Transverse colon (tissue), 4 donors: ENCODE data around the gene TNS1. TPM values are rescaled to one million over a fixed set of nuclear protein-coding genes. Genes with fewer than 3 reads are reported as not detected.

Source experiments
- DNase-seq: peaks from one replicate; pipeline ENCODE4 v3.0.0-alpha.2; 2019
- H3K27ac ChIP-seq, 4 donors: fragments of 200-600 bp; sonication (generic); 2 replicates each; pipeline ENCODE4 v1.5.1; 2016 to 2018; ENCODE audit warnings: inconsistent platforms in 4 of 4
- H3K27me3 ChIP-seq: fragments of 200-600 bp; sonication (generic); 2 replicates; pipeline ENCODE4 v1.5.1; 2017; ENCODE audit warnings: inconsistent platforms
- H3K36me3 ChIP-seq, 4 donors: fragments of 200-600 bp; sonication (generic); 2 replicates each; pipeline ENCODE4 v1.5.1; 2017 to 2019; ENCODE audit warnings: inconsistent platforms in 4 of 4
- H3K4me1 ChIP-seq, 4 donors: fragments of 200-600 bp; sonication (generic); 2 replicates each; pipeline ENCODE4 v1.5.1; 2017 to 2020; ENCODE audit warnings: inconsistent platforms in 4 of 4
- H3K4me3 ChIP-seq, 4 donors: fragments of 200-600 bp; sonication (generic); 1 replicate in 1 of 4; 2 replicates in 3 of 4; pipeline versions ENCODE4 v1.5.1 to v1.6.1; 2017 to 2019; ENCODE audit warnings: inconsistent platforms in 4 of 4
- H3K9me3 ChIP-seq, 2 donors: fragments of 200-600 bp; sonication (generic); 2 replicates each; pipeline ENCODE4 v1.5.1; 2017 to 2019; ENCODE audit warnings: inconsistent platforms in 2 of 2
- CTCF ChIP-seq, 5 experiments: fragments of 200-600 bp in 3 of 5; fragments of 450-650 bp in 2 of 5; sonication (generic) in 3 of 5; IDR thresholded peaks; 1 replicate in 2 of 5; 2 replicates in 3 of 5; pipeline ENCODE4 v1.5.1; 2016 to 2017; ENCODE audit warnings: antibody characterized with exemption in 5 of 5, inconsistent platforms in 3 of 5, mild to moderate bottlenecking in 2 of 5, moderate library complexity in 1 of 5
- EP300 ChIP-seq: sonication (generic); formaldehyde crosslinking; IDR thresholded peaks from one replicate; pipeline ENCODE4 v1.6.1; 2017; ENCODE audit warnings: antibody characterized with exemption, low read depth
- POLR2A ChIP-seq: fragments of 450-650 bp; IDR thresholded peaks from one replicate; pipeline ENCODE4 v1.6.1; 2016; ENCODE audit warnings: antibody characterized with exemption, mild to moderate bottlenecking, moderate library complexity
- POLR2AphosphoS5 ChIP-seq, 3 donors: sonication (generic); formaldehyde crosslinking; IDR thresholded peaks; one replicate each; pipeline ENCODE4 v1.6.1; 2016; ENCODE audit warnings: antibody characterized with exemption in 3 of 3
- WGBS, 2 donors: methylation state at CpG; one replicate each; pipeline ENCODE4 v1.1.5; 2018; ENCODE audit warnings: low coverage in 1 of 2; 5-methylcytosine and 5-hydroxymethylcytosine counted together
- in situ Hi-C, 4 donors: fragments of 200-750 bp; cut with MboI; loops; one replicate each; pipeline versions ENCODE4 v1.15.0 to v1.15.1; 2017; ENCODE audit warnings: low sequenced_read_pairs in 3 of 4, low pct_ligation_motif_present in 1 of 4, low pct_unique_long_range_greater_than_20kb in 1 of 4
- intact Hi-C: fragments of 100-400 bp; cut with DNase I; formaldehyde crosslinking; loops from one replicate; pipeline ENCODE4 v1.15.1; 2023; ENCODE audit warnings: low total_unique reads
- total RNA-seq, 4 donors: library from RNA; depleted of rRNA; stranded (reverse); fragments of >200 nt; gene quantifications; one replicate each; pipeline ENCODE4 v1.1.0, GENCODE V29; 2016

Gene TNS1
- total RNA-seq, 4 donors from 2014 or later = 101 to 487 (median 231) TPM

GRCh38 chr2:217755027-217755745 lies 247.6 kb downstream of the TNS1 start:
- DNase-seq = no peak
- Histone ChIP-seq H3K27me3 (peaks cover 4% of the 10 kb centered on the region), H3K9me3 (no peaks in the 10 kb centered on the region), H3K4me1 (peaks cover 0 to 19% (median 4%) of the 10 kb centered on the region in 4 donors), H3K27ac (no peak overlapping the region), H3K4me3 (no peak overlapping the region), H3K36me3 (no peaks in the 10 kb centered on the region)
- in situ Hi-C loops = no loop called here
- TF ChIP-seq EP300 (no peak), POLR2A (no peak), POLR2AphosphoS5 (IDR thresholded peaks at IDR 0.05) (no peak), CTCF (IDR thresholded peaks at IDR 0.05) (no peak)
- WGBS, 2 donors = 47 to 60% methylated on average over 4 to 5 of the region's 5 CpGs
- intact Hi-C loops = no loop called here

GRCh38 chr2:217753460-217754200 lies 249.2 kb downstream of the TNS1 start:
- WGBS, 2 donors = 74% methylated on average over 9 of the region's 9 CpGs; no CpG with 5 or more reads in 1 of the 2 donors
- TF ChIP-seq EP300 = no peak
- peak in 1 of 3 donors; percentile 15 for TF ChIP-seq POLR2AphosphoS5 (IDR thresholded peaks at IDR 0.05)
- Histone ChIP-seq H3K4me1 (peaks cover 0 to 19% (median 4%) of the 10 kb centered on the region in 4 donors), H3K4me3 (no peak overlapping the region), H3K9me3 (no peaks in the 10 kb centered on the region), H3K36me3 (no peaks in the 10 kb centered on the region), H3K27ac (peak overlapping the region in 3 of 4 donors; percentile 16 to 56 (median 33)), H3K27me3 (peaks cover 4% of the 10 kb centered on the region)
- DNase-seq = no peak
- intact Hi-C loops = no loop called here
- in situ Hi-C loops = no loop called here

DNA sequence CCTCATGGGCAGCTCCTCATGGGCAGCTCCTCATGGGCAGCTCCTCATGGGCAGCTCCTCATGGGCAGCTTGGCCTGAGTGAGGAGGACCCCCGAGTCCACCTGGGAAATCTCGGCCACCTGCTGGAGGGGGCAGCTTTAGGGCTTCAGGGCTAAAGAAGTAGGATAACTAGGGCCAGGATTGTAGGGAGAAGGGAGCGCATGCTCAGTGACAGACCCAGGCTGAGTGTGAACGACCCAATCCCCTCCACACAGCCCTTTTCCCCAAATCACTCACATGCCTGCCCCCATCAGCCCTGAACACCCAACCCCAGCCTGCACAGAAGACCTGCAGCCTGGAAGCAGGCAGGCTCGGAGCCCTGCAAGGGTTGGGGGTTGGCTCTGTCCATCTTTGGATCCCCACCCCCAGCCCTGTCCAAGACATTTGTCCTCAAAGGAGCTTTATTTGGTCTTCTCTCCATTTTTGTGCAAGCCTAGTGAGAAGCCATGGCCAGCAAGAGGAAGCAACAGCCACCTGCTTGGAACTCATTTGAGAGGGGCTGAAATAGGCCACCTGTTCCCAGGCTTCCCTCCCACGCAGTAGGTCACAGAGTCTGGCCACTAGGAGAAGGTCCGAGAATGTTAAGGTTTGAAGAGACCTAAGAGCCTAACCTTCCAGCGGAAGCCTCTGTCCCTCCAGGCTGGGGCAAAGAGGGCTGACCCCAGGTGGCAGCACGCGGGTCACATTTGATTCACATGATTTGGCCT lies 249.9 kb downstream of the TNS1 start:
- 84% methylated on average over 10 of the region's 10 CpGs; no CpG with 5 or more reads in 1 of the 2 donors for WGBS, 2 donors
- intact Hi-C loops = loop anchor here (1.0 kb wide), 1 partner anchor 45 kb away; no protein-coding TSS in a partner anchor
- TF ChIP-seq CTCF (IDR thresholded peaks at IDR 0.05) (no peak), EP300 (no peak), POLR2A (no peak), POLR2AphosphoS5 (IDR thresholded peaks at IDR 0.05) (no peak)
- Histone ChIP-seq H3K9me3 (no peaks in the 10 kb centered on the region), H3K4me3 (no peak overlapping the region), H3K4me1 (peaks cover 0 to 19% (median 4%) of the 10 kb centered on the region in 4 donors), H3K36me3 (no peaks in the 10 kb centered on the region), H3K27me3 (peaks cover 4% of the 10 kb centered on the region), H3K27ac (peak overlapping the region in 1 of 4 donors; percentile 54)
- in situ Hi-C loops = no loop called here
- DNase-seq = no peak

- peaks cover 4% of the 10 kb centered on the region for H3K27me3 ChIP-seq
- in situ Hi-C loops (no loop called here), intact Hi-C loops (loop anchor here (1.0 kb wide), 1 partner anchor 44 kb away; no protein-coding TSS in a partner anchor)
- peaks cover 0 to 19% (median 4%) of the 10 kb centered on the region in 4 donors for H3K4me1 ChIP-seq
- 57 to 81% methylated on average over 1 of the region's 1 CpG for WGBS, 2 donors
- H3K27ac ChIP-seq = peak overlapping the region in 1 of 4 donors; percentile 10
- TF ChIP-seq POLR2A = no peak
- no peak overlapping the region for H3K4me3 ChIP-seq
- no peaks in the 10 kb centered on the region for H3K36me3 ChIP-seq
- H3K9me3 ChIP-seq = no peaks in the 10 kb centered on the region
- DNase-seq = no peak
Measured at GRCh38 chr2:217751952-217752351, 250.8 kb downstream of the TNS1 start.
